GM12878 (cell line): ENCODE results near the gene DCAF4L1. TPM values are rescaled to one million over a fixed set of nuclear protein-coding genes. Genes with fewer than 3 reads are reported as not detected.

Experiments used
- ATAC-seq: fragments of 200-7000 bp; cut with Tn5 transposase; 3 replicates; pipeline ENCODE4 v1.9.1; 2020; ENCODE audit warnings: mild to moderate bottlenecking, moderate library complexity
- BruUV-seq: library from RNA; stranded (reverse); fragments of 400-500 nt; replicated peaks from 2 replicates; lab custom pipeline; 2021; lab: Mats Ljungman, UMichigan
- CTCF ChIA-PET: fragments of 300-600 bp; sonication (Branson Sonifier 250); formaldehyde crosslinking; extraction: SDS; loops from one replicate; lab custom pipeline; 2021; ENCODE audit warnings: inconsistent platforms; lab: Yijun Ruan, JAX
- POLR2A ChIA-PET: fragments of 350-600 bp; formaldehyde crosslinking; extraction: SDS; loops from one replicate; lab custom pipeline; 2021; ENCODE audit warnings: inconsistent platforms; lab: Charles Lee
- RAD21 ChIA-PET: fragments of 300-600 bp; sonication (Branson Sonifier 250); formaldehyde crosslinking; loops from one replicate; lab custom pipeline; 2023; ENCODE audit warnings: antibody characterized with exemption; ENCODE audit not compliant: unreplicated experiment; lab: Charles Lee
- SMC1A ChIA-PET: fragments of 300-600 bp; sonication (Branson Sonifier 250); formaldehyde crosslinking; loops from one replicate; lab custom pipeline; 2023; ENCODE audit not compliant: unreplicated experiment, uncharacterized antibody; lab: Charles Lee
- DNase-seq: peaks from one replicate; pipeline ENCODE4 v3.0.0-alpha.2; 2011; ENCODE audit warnings: low read depth, low spot score
- FAIRE-seq: peaks from 3 replicates; lab custom pipeline; 2011; peaks lifted over from hg19 to GRCh38; lab: Jason Lieb, UNC
- H2AFZ ChIP-seq: 2 replicates; pipeline ENCODE4 v1.6.0; 2011; ENCODE audit warnings: low read depth, low read length, control low read depth; ENCODE audit not compliant: control insufficient read depth
- H3K27ac ChIP-seq: 2 replicates; pipeline ENCODE4 v1.5.1; 2011; ENCODE audit warnings: control low read depth; ENCODE audit not compliant: control insufficient read depth, insufficient read depth
- H3K27me3 ChIP-seq, 2 experiments: replicated peaks in 1 of 2; 2 replicates each; pipeline versions ENCODE4 v1.6.0 to v1.6.1; 2011; ENCODE audit warnings: low read length in 1 of 2; ENCODE audit not compliant: control insufficient read depth in 2 of 2, insufficient read depth in 2 of 2
- H3K36me3 ChIP-seq, 2 experiments: 2 replicates each; pipeline ENCODE4 v1.5.1; 2011; ENCODE audit warnings: low read length in 1 of 2; ENCODE audit not compliant: control insufficient read depth in 2 of 2, insufficient read depth in 2 of 2
- H3K4me1 ChIP-seq: 2 replicates; pipeline ENCODE4 v1.6.1; 2011; ENCODE audit warnings: mild to moderate bottlenecking, low read length, moderate library complexity, mixed read lengths; ENCODE audit not compliant: control insufficient read depth, insufficient read depth
- H3K4me2 ChIP-seq: 2 replicates; pipeline ENCODE4 v1.6.0; 2011; ENCODE audit warnings: control low read depth; ENCODE audit not compliant: control insufficient read depth, insufficient read depth
- H3K4me3 ChIP-seq: fragments of 200-600 bp; sonication (generic); 2 replicates; pipeline ENCODE4 v1.5.1; 2016
- H3K79me2 ChIP-seq: 2 replicates; pipeline ENCODE4 v1.6.0; 2011; ENCODE audit warnings: low read length; ENCODE audit not compliant: control insufficient read depth, insufficient read depth
- H3K9ac ChIP-seq: 2 replicates; pipeline ENCODE4 v1.8.0; 2011; ENCODE audit warnings: low read length, control low read depth, mixed read lengths; ENCODE audit not compliant: control insufficient read depth, insufficient read depth
- H3K9me3 ChIP-seq: replicated peaks from 3 replicates; pipeline ENCODE4 v1.5.1; 2011; ENCODE audit warnings: mild to moderate bottlenecking, low read length; ENCODE audit not compliant: control insufficient read depth, insufficient read depth
- H4K20me1 ChIP-seq: 2 replicates; pipeline ENCODE4 v1.6.0; 2011; ENCODE audit not compliant: control insufficient read depth, insufficient read depth
- ESRRA ChIP-seq: IDR thresholded peaks from 2 replicates; pipeline ENCODE4 v1.6.1; 2012; ENCODE audit warnings: mild to moderate bottlenecking, low read length, improper control_type of control experiment
- HDAC6 ChIP-seq: fragments of 200-600 bp; sonication (generic); IDR thresholded peaks from one replicate; pipeline ENCODE4 v1.8.0; 2017; ENCODE audit warnings: antibody characterized with exemption; ENCODE audit not compliant: unreplicated experiment
- IRF4 ChIP-seq: IDR thresholded peaks from 2 replicates; pipeline ENCODE4 v1.6.1; 2011; ENCODE audit warnings: low read depth, low read length
- IRF5 ChIP-seq: fragments of 450-650 bp; IDR thresholded peaks from 2 replicates; pipeline ENCODE4 v1.6.1; 2017; ENCODE audit warnings: borderline replicate concordance
- KAT2A ChIP-seq: conservative IDR thresholded peaks from 2 replicates; pipeline ENCODE4 v1.6.1; 2011; ENCODE audit warnings: low read depth, low read length; ENCODE audit not compliant: control insufficient read depth
- MXI1 ChIP-seq: fragments of 150-350 bp; IDR thresholded peaks from 2 replicates; pipeline ENCODE4 v1.6.1; 2011; ENCODE audit warnings: low read depth, mild to moderate bottlenecking, inconsistent platforms, low read length, improper control_type of control experiment
- NFIC ChIP-seq: IDR thresholded peaks from 2 replicates; pipeline ENCODE4 v1.6.1; 2012; ENCODE audit warnings: low read depth, mild to moderate bottlenecking, inconsistent platforms, low read length, moderate library complexity
- WGBS: methylation state at CpG from one replicate; pipeline ENCODE4 v1.1.6; 2016; ENCODE audit warnings: low lambda C conversion rate; ENCODE audit not compliant: insufficient replicate concordance, insufficient coverage; ENCODE audit errors: missing lambda C conversion rate; 5-methylcytosine and 5-hydroxymethylcytosine counted together
- in situ Hi-C: fragments of 300-500 bp; cut with MboI; formaldehyde crosslinking; loops from 9 replicates; pipeline ENCODE4 v1.14.3; 2018; ENCODE audit warnings: mixed read lengths
- intact Hi-C: fragments of 100-400 bp; cut with micrococcal nuclease; formaldehyde crosslinking; loops from one replicate; pipeline ENCODE4 v1.14.2; 2022; ENCODE audit not compliant: unreplicated experiment
- polyA plus RNA-seq, 11 experiments: library from polyadenylated mRNA; depleted of rRNA in 4 of 11; unstranded in 6 of 11; stranded (reverse) in 5 of 11; fragments of >200 nt; fragmentation: Nextera tagmentation in 4 of 11; fragmentation: Illumina TruSeq in 1 of 11; extraction: Ambion mirVana in 4 of 11; extraction: Trizol in 1 of 11; gene quantifications; 1 replicate in 1 of 11; 2 replicates in 10 of 11; pipeline versions ENCODE4 v1.2.1 to v1.2.3, GENCODE V29; 2011 to 2016; ENCODE audit warnings: inconsistent platforms in 2 of 11, missing spikeins in 2 of 11, low read depth in 1 of 11
- total RNA-seq, 4 experiments: library from RNA; depleted of rRNA in 3 of 4; stranded (reverse); fragments of >200 nt in 3 of 4; fragmentation: Illumina TruSeq in 1 of 4; extraction: Trizol in 1 of 4; gene quantifications; 2 replicates each; pipeline versions ENCODE4 v1.2.1 to v1.2.3, GENCODE V29; 2013 to 2021

Gene DCAF4L1
- total and polyA plus RNA-seq, 10 of the 15 experiments (the other 5 are each of a cell fraction or from before 2014, with no cell fraction given) = 0.04 to 0.48 (median 0.18) TPM

GRCh38 chr4:42008011-42008786 is 26.6 kb downstream of the DCAF4L1 start:
- intact Hi-C loops = no loop called here
- WGBS = 98% methylated on average over 3 of the region's 3 CpGs
- Histone ChIP-seq H3K27ac (no peak overlapping the region), H3K4me1 (no peaks in the 10 kb centered on the region), H3K36me3 (peaks cover 0 to 11% of the 10 kb centered on the region in 2 experiments; a peak in 2 of 4 replicates), H2AFZ (no peak overlapping the region), H3K9me3 (no peaks in the 10 kb centered on the region; the same call in 2 of the 3 replicates)
- DNase-seq = no peak
- TF ChIP-seq IRF4 (no peak), MXI1 (no peak), HDAC6 (no peak), KAT2A (no peak), NFIC (no peak)
- TF ChIP-seq, all 136 proteins: peak for 0
- Histone ChIP-seq H3K9ac (no peak overlapping the region), H4K20me1 (no peaks in the 10 kb centered on the region), H3K27me3 (no peaks in the 10 kb centered on the region), H3K79me2 (no peaks in the 10 kb centered on the region; the same call in 1 of the 2 replicates), H3K4me3 (no peak overlapping the region), H3K4me2 (no peak overlapping the region)
- ATAC-seq (no peak), FAIRE-seq (no peak)
- no TSS peak for BruUV-seq
- ChIA-PET RAD21 (no interaction called here), POLR2A (no interaction called here), CTCF (no interaction called here), SMC1A (no interaction called here)
- in situ Hi-C loops = no loop called here

GRCh38 chr4:42015438-42015837 is 33.9 kb downstream of the DCAF4L1 start:
- no peak overlapping the region for H3K9ac ChIP-seq
- WGBS = 97% methylated on average over 2 of the region's 2 CpGs
- intact Hi-C loops = no loop called here
- H3K9me3 ChIP-seq = no peaks in the 10 kb centered on the region; the same call in 2 of the 3 replicates
- FAIRE-seq (no peak), ATAC-seq (no peak), DNase-seq (no peak)
- in situ Hi-C loops = no loop called here
- H3K4me1 ChIP-seq = no peaks in the 10 kb centered on the region
- H2AFZ ChIP-seq = no peak overlapping the region
- no peaks in the 10 kb centered on the region for H4K20me1 ChIP-seq
- H3K4me2 ChIP-seq = no peak overlapping the region
- H3K27me3 ChIP-seq = no peaks in the 10 kb centered on the region
- SMC1A ChIA-PET = no interaction called here
- no peak overlapping the region for H3K27ac ChIP-seq
- CTCF ChIA-PET = interaction anchor here (1.2 kb wide), 1 partner anchor 24 kb away, joined by 4 read pairs; no protein-coding TSS in a partner anchor
- TF ChIP-seq ESRRA = no peak
- TF ChIP-seq IRF5 = no peak
- no peaks in the 10 kb centered on the region for H3K36me3 ChIP-seq
- no TSS peak for BruUV-seq
- no peak overlapping the region for H3K4me3 ChIP-seq
- POLR2A ChIA-PET = no interaction called here
- no peaks in the 10 kb centered on the region; the same call in none of the 2 replicates for H3K79me2 ChIP-seq
- RAD21 ChIA-PET = no interaction called here
